Measurements from ENCODE around the gene SIRT3. TPM values are rescaled to one million over a fixed set of nuclear protein-coding genes. Genes with fewer than 3 reads are reported as not detected.

Gene SIRT3
- total RNA-seq: 4.8 and 8.4 TPM in 2 replicates

GRCh38 chr11:235997-236773 is at the start of gene SIRT3:
TSS of gene SIRT3 (minus strand) at chr11:236342. CDS start at chr11:236328, 14 bp downstream.

DNA sequence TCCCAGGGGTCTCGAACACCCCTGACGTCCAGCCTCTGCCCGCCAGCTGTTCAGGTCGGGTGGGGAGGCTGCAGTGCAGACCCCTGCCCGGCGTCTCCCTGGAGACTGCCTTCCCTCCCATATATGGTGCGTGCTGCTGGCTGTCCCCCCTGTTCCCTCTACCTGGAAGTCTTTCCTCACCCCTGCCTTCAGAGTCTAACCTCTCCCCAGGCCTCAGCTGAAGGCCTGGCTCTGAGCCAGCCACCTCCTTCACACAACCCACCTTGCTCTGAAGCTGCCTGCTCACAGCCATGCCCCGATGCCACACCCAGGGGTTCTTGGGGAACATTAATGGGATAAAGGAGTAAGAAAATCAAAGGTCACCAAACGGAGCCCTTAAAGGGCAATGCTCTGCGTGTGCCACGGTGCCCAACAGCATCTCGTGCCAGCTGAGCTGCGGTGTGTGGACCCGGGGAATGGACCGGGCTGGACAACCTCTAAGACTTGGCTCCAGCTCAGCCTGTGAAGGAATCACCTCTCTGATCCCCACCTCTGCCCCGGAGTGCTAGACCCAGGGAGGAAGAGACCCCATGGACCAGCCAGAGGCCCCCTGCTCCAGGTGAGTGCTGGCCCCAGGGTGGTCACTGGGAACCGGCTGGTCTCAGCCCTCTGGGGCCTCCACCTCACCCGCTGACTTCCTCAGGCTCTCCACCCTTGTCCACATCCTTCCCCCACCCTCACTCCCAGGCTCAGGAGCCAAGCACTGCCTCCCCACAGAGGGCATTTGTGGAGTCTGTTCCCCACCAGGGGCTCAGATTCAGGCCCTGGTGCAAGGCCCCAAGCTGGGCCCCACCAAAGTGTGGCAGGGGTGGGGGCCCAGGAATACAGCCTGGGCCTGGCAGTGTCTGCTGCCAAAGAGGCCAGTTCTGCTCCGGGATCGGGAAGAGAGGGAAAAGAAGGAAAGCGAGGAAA is 42.1 kb upstream of the SIRT3 start, which contains the start of gene NLRP6:
Gene NLRP6 (plus strand): TSS at position 407 of the 951 bp plus-strand sequence. CDS start 163 bp downstream, at position 570.

DNA sequence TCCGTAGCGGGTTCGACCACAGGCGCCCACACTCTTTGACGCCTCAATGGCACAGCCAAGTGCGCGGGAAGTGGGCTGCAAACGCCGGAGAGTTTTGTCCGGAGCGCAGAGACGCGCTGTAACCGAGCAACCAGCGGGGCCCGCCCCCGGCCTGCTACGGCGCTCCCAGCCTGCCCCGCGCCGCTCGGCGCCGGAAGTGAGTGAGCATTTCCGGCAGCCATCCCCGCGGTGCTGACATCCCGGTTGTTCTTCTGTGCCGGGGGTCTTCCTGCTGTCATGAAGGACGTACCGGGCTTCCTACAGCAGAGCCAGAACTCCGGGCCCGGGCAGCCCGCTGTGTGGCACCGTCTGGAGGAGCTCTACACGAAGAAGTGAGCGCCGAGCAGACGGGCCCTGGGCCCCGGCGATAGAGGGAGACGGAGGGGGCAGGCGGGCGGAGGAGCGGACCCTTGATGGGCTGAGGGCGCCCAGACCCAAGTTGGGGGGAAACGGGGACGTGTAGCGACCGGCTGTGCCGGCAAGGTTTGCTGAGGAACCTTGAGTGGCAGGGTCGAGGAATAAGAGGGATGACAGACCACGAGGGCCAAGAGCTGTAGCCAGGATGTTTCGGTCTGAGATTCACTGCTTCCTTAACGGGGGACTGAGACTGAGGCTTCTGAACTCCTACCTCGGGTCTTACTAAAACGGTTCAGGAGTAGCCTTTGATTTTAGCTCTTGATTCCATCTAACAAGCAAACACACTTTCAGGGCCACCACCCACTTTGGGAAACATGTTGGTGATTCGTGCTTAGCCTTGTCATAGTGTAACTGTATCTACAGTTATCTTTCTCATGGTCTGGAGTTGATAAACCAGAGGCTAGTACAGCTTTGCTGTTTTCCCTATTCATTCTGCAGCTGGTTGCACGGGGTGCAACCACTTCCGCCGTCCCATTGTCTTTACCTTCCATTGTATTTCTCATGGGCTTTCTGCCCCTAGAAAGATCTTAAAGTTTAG is 929 bp upstream of the SIRT3 start, which contains the start of gene PSMD13:
Gene PSMD13 (plus strand): TSS at position 203 of the 994 bp plus-strand sequence. CDS start 74 bp downstream, at position 277.

DNA sequence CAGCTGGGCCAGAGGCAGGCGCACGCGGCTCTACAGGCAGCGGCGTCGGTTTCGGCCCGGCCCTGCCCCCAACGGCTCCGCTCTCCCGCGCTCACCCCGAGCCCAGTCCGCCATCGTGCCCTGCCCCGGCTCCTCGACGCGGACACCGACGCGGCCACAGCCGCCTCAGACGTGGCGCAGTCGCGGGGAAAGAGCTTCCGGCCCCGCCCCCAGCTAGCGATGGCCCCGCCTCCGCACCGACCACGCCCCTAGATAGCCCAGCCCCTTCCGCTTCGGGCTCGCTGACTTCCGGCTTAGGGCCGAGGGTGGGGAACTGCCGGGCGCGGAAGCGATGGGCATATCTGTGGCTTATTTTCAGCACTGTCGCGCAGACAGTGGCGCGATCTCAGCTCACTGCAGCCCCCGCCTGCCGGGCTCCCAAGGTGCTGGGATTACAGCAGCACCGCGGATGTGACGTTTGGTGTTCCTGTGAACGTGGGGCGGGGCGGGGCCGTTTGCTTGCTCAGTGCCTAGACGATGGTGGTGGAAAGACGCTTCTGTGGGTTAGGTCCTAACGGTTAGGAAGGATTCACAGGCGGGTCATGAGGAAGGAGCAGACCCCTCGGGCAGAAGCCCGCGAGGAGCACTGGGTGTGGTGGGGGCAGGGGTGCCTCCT is 28.8 kb downstream of the SIRT3 start, which contains the start of the genes BET1L and RIC8A:
Gene BET1L (minus strand): TSS at position 192 of the 655 bp plus-strand sequence. CDS start 78 bp downstream, at position 114.
Gene RIC8A (plus strand): TSS at position 501 of the 655 bp plus-strand sequence. CDS start 1,147 bp downstream, outside the sequence.

GRCh38 chr11:192674-193128 is 43.4 kb downstream of the SIRT3 start, which contains the start of gene SCGB1C1:
TSS of gene SCGB1C1 (plus strand) at chr11:193078. CDS start at chr11:193100, 22 bp downstream.

Other genes starting within 250 kb of the SIRT3 start
- gene SCGB1C1, start 43.3 kb downstream of the SIRT3 start, total RNA-seq: not detected in 2 replicates
- gene BET1L, start 28.9 kb downstream of the SIRT3 start, total RNA-seq: 24.3 and 45.9 TPM in 2 replicates
- gene RIC8A, start 28.6 kb downstream of the SIRT3 start, total RNA-seq: 106 and 137 TPM in 2 replicates
- gene PSMD13, start 634 bp upstream of the SIRT3 start, total RNA-seq: 106 and 125 TPM in 2 replicates
- not detected in 2 replicates for gene NLRP6, start 42.1 kb upstream of the SIRT3 start, total RNA-seq
- 11.6 and 21.6 TPM in 2 replicates for gene PGGHG, start 52.8 kb upstream of the SIRT3 start, total RNA-seq
- gene IFITM5, start 63.2 kb upstream of the SIRT3 start, total RNA-seq: not detected in 2 replicates
- 13.1 and 30.3 TPM in 2 replicates for gene IFITM2, start 71.5 kb upstream of the SIRT3 start, total RNA-seq
- gene IFITM1, start 77.7 kb upstream of the SIRT3 start, total RNA-seq: 0.42 and 11.6 TPM in 2 replicates
- 43.1 and 48.1 TPM in 2 replicates for gene IFITM3, start 84.5 kb upstream of the SIRT3 start, total RNA-seq
- 8.0 and 10.0 TPM in 2 replicates for gene B4GALNT4, start 133.2 kb upstream of the SIRT3 start, total RNA-seq
- gene PKP3, start 157.9 kb upstream of the SIRT3 start, total RNA-seq: 0.69 and 1.8 TPM in 2 replicates
- gene SIGIRR, start 178.7 kb upstream of the SIRT3 start, total RNA-seq: 8.1 and 14.0 TPM in 2 replicates
- not detected in 2 replicates for gene ANO9, start 205.7 kb upstream of the SIRT3 start, total RNA-seq
- gene PTDSS2, start 213.9 kb upstream of the SIRT3 start, total RNA-seq: 30.9 and 31.2 TPM in 2 replicates